ENCODE measurements around the gene DLL1. TPM values are rescaled to one million over a fixed set of nuclear protein-coding genes. Genes with fewer than 3 reads are reported as not detected.

The DLL1 gene
- polyA plus RNA-seq, 3 donors, result 0.17 TPM; not detected in 2

DNA sequence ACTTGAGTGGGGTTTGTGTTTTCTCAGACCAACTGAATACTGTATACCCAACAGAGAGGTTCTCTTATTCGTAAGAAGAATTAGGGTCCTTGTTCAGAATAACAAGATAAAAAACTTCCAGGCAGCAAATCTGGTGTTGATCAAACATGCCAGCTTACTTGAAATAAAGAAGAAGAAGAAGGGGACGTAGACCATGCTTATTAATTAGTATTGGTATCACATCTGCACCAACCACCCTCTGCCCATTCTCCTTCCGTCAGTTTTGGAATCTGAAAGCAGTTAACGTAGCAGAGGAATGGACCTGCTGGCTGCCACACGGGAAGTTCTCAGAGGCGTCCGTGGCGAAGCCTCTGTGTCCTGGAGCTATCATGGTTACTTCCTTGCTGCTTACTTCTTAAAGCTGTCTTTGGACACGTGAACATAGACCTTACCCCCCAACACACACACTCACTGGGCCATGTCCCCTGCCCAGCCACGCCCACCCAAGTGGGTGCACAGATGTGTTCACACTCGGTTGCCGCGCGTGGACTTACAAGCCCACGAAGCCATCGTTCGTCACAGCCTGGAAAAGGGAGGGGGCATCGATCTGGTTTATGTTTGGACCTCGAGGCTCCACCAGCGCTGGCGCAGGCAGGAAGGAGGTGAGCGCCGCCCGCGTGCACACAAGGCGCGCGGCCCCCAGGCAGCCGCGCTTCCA is 4.1 kb upstream of the DLL1 start:
- Histone ChIP-seq H3K9ac (ENCODE audit: insufficient read depth, low read length, poor library complexity, severe bottlenecking) (peak overlapping the region; percentile 25), H4K20me1 (ENCODE audit: insufficient read depth, low read length) (no peaks in the 10 kb centered on the region), H3K27ac (ENCODE audit: low read depth in 1 of 2, low read length in 2 of 2) (no peak overlapping the region), H3K4me3 (replicated peaks in 1 of 3; ENCODE audit: low read depth in 2 of 3, low read length in 3 of 3) (peak overlapping the region in 1 of 3 experiments; percentile 69), H3K36me3 (replicated peaks in 1 of 2; ENCODE audit: control insufficient read depth in 1 of 2, insufficient read depth in 2 of 2, low read length in 2 of 2) (no peaks in the 10 kb centered on the region), H3K27me3 (ENCODE audit: control insufficient read depth in 2 of 2, insufficient read depth in 2 of 2, low read length in 2 of 2) (peaks cover 70 to 91% of the 10 kb centered on the region in 2 donors), H2AFZ (ENCODE audit: insufficient read depth, low read depth, low read length, poor library complexity, severe bottlenecking) (peak overlapping the region; percentile 71), H3K9me3 (replicated peaks in 1 of 2; ENCODE audit: control insufficient read depth in 1 of 2, insufficient read depth in 1 of 2, low read length in 2 of 2) (peaks cover 0 to 39% of the 10 kb centered on the region in 2 donors), H3K79me2 (ENCODE audit: insufficient read depth, low read length) (no peaks in the 10 kb centered on the region), H3K4me1 (ENCODE audit: control insufficient read depth in 1 of 2, insufficient read depth in 2 of 2, low read length in 2 of 2) (peaks cover 47 to 61% of the 10 kb centered on the region in 2 donors), H3K4me2 (replicated peaks; ENCODE audit: extremely low read depth, low read length, poor library complexity, severe bottlenecking) (peak overlapping the region; percentile 84)
- H3K4me3 Mint-ChIP-seq, result peak overlapping the region; percentile 64 to 87
- peaks cover 82 to 97% (median 86%) of the 10 kb centered on the region in 3 donors for H3K27me3 Mint-ChIP-seq (ENCODE audit: low read depth in 3 of 3)
- H3K27ac Mint-ChIP-seq, result peak overlapping the region in 2 of 7 donors; percentile 72 to 80
- intact Hi-C loops (cut with micrococcal nuclease), result no loop called here
- peaks cover 55% of the 10 kb centered on the region for H3K4me1 Mint-ChIP-seq
- WGBS (ENCODE audit: insufficient coverage), result 5% methylated on average over 25 of the region's 30 CpGs
- H3K9me3 Mint-ChIP-seq, result peaks cover 0 to 34% (median 14%) of the 10 kb centered on the region in 7 donors
- DNase-seq, result no peak
- H3K36me3 Mint-ChIP-seq, result peaks cover 0 to 18% of the 10 kb centered on the region in 2 donors
- TF ChIP-seq, protein P1, sequence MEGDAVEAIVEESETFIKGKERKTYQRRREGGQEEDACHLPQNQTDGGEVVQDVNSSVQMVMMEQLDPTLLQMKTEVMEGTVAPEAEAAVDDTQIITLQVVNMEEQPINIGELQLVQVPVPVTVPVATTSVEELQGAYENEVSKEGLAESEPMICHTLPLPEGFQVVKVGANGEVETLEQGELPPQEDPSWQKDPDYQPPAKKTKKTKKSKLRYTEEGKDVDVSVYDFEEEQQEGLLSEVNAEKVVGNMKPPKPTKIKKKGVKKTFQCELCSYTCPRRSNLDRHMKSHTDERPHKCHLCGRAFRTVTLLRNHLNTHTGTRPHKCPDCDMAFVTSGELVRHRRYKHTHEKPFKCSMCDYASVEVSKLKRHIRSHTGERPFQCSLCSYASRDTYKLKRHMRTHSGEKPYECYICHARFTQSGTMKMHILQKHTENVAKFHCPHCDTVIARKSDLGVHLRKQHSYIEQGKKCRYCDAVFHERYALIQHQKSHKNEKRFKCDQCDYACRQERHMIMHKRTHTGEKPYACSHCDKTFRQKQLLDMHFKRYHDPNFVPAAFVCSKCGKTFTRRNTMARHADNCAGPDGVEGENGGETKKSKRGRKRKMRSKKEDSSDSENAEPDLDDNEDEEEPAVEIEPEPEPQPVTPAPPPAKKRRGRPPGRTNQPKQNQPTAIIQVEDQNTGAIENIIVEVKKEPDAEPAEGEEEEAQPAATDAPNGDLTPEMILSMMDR (IDR thresholded peaks at IDR 0.05), result no peak

DNA sequence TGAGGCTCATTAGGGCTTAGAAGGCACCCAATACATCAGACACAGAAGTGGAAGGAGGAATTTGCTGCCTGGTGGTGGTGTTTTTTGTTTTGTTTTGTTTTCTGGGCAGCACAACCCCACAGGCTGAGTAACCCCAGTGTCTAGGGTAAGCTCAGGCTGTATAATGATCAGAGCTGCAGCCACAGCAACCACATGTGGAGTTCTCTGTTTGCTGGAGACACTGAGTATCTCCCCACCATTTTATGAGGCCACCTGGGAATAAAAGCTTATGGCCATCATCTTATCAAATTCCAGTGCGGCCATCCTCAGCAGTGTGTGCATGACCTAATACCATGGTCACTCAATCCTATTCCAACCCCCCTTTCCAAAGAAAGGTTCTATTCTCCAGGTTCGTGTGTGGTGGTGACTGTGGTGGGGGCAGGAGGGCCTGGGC is 3.4 kb upstream of the DLL1 start:
- TF ChIP-seq, protein P1 (IDR thresholded peaks at IDR 0.05), result no peak
- intact Hi-C loops (cut with micrococcal nuclease), result no loop called here
- Histone ChIP-seq H3K9me3 (replicated peaks in 1 of 2; ENCODE audit: control insufficient read depth in 1 of 2, insufficient read depth in 1 of 2, low read length in 2 of 2) (peaks cover 0 to 43% of the 10 kb centered on the region in 2 donors), H2AFZ (ENCODE audit: insufficient read depth, low read depth, low read length, poor library complexity, severe bottlenecking) (no peak overlapping the region), H3K9ac (ENCODE audit: insufficient read depth, low read length, poor library complexity, severe bottlenecking) (no peak overlapping the region), H3K4me3 (replicated peaks in 1 of 3; ENCODE audit: low read depth in 2 of 3, low read length in 3 of 3) (no peak overlapping the region), H3K27ac (ENCODE audit: low read depth in 1 of 2, low read length in 2 of 2) (no peak overlapping the region), H3K27me3 (ENCODE audit: control insufficient read depth in 2 of 2, insufficient read depth in 2 of 2, low read length in 2 of 2) (peaks cover 72 to 90% of the 10 kb centered on the region in 2 donors), H3K79me2 (ENCODE audit: insufficient read depth, low read length) (no peaks in the 10 kb centered on the region), H3K4me1 (ENCODE audit: control insufficient read depth in 1 of 2, insufficient read depth in 2 of 2, low read length in 2 of 2) (peaks cover 51 to 68% of the 10 kb centered on the region in 2 donors), H4K20me1 (ENCODE audit: insufficient read depth, low read length) (no peaks in the 10 kb centered on the region), H3K4me2 (replicated peaks; ENCODE audit: extremely low read depth, low read length, poor library complexity, severe bottlenecking) (no peak overlapping the region), H3K36me3 (replicated peaks in 1 of 2; ENCODE audit: control insufficient read depth in 1 of 2, insufficient read depth in 2 of 2, low read length in 2 of 2) (no peaks in the 10 kb centered on the region)
- H3K27ac Mint-ChIP-seq, result no peak overlapping the region
- peak overlapping the region in 1 of 2 donors; percentile 87 for H3K4me3 Mint-ChIP-seq
- H3K9me3 Mint-ChIP-seq, result peaks cover 0 to 35% (median 15%) of the 10 kb centered on the region in 7 donors
- H3K27me3 Mint-ChIP-seq (ENCODE audit: low read depth in 3 of 3), result peaks cover 81 to 96% (median 88%) of the 10 kb centered on the region in 3 donors
- DNase-seq, result no peak
- H3K4me1 Mint-ChIP-seq, result peaks cover 56% of the 10 kb centered on the region
- WGBS (ENCODE audit: insufficient coverage), result no CpG with 5 or more reads among the region's 2 CpGs
- H3K36me3 Mint-ChIP-seq, result peaks cover 0 to 19% of the 10 kb centered on the region in 2 donors
